ENCODE results near the gene ANKRD55. TPM values are rescaled to one million over a fixed set of nuclear protein-coding genes. Genes with fewer than 3 reads are reported as not detected.
A peak's percentile ranks its signal among the peaks of the same experiment; 100 is the strongest.
"Not testable (repeated sequence)": the region's sequence is repeated elsewhere in the genome, so short reads cannot be mapped to it uniquely, and the experiment has no call there.

The ANKRD55 gene
- total RNA-seq, 1 donor from 2014 or later, result not detected

DNA sequence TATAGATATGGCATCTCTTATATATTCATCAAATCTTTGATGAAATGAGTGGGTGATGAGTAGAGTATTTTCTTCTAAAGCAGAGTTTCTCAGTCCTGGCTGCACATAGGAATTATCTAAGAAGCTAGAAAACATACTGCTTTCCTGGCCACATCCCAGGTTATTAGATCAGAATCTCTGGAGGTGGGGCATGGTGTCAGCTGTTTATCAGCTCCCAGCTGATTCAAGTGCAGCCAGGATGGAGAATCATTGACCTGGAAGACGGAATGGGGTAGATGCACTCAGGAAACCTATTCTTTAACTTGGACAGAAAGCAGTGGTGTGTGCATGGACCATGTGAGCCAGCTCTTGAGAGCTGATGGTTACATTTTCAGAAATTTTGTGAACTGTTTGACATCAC is 130.2 kb downstream of the ANKRD55 start:
- no peak overlapping the region for H3K4me3 Mint-ChIP-seq
- no peak overlapping the region for H3K27ac Mint-ChIP-seq
- Histone ChIP-seq H3K4me2 (no peak overlapping the region), H3K4me1 (no peaks in the 10 kb centered on the region), H3K79me2 (ENCODE audit: low read depth) (no peaks in the 10 kb centered on the region), H2AFZ (replicated peaks) (no peak overlapping the region), H3K9ac (no peak overlapping the region), H3K9me3 (ENCODE audit: low read depth) (no peaks in the 10 kb centered on the region), H3F3A (ENCODE audit: low read depth) (no peaks in the 10 kb centered on the region), H3K27me3 (no peaks in the 10 kb centered on the region), H3K36me3 (no peaks in the 10 kb centered on the region), H3K4me3 (no peak overlapping the region), H3K27ac (no peak overlapping the region), H4K20me1 (ENCODE audit: low read depth) (no peaks in the 10 kb centered on the region)
- no peak for DNase-seq (ENCODE audit: low spot score)
- H3K36me3 Mint-ChIP-seq, result no peaks in the 10 kb centered on the region
- H3K9me3 Mint-ChIP-seq, result no peaks in the 10 kb centered on the region
- TF ChIP-seq EZH2 (IDR thresholded peaks at IDR 0.05), result no peak
- no peak for TF ChIP-seq EZH2phosphoT487 (IDR thresholded peaks at IDR 0.05)
- TF ChIP-seq, protein P1, sequence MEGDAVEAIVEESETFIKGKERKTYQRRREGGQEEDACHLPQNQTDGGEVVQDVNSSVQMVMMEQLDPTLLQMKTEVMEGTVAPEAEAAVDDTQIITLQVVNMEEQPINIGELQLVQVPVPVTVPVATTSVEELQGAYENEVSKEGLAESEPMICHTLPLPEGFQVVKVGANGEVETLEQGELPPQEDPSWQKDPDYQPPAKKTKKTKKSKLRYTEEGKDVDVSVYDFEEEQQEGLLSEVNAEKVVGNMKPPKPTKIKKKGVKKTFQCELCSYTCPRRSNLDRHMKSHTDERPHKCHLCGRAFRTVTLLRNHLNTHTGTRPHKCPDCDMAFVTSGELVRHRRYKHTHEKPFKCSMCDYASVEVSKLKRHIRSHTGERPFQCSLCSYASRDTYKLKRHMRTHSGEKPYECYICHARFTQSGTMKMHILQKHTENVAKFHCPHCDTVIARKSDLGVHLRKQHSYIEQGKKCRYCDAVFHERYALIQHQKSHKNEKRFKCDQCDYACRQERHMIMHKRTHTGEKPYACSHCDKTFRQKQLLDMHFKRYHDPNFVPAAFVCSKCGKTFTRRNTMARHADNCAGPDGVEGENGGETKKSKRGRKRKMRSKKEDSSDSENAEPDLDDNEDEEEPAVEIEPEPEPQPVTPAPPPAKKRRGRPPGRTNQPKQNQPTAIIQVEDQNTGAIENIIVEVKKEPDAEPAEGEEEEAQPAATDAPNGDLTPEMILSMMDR (IDR thresholded peaks at IDR 0.05), result no peak
- H3K27me3 Mint-ChIP-seq (ENCODE audit: insufficient read depth, low read depth), result no peaks in the 10 kb centered on the region
- no peaks in the 10 kb centered on the region for H3K4me1 Mint-ChIP-seq

DNA sequence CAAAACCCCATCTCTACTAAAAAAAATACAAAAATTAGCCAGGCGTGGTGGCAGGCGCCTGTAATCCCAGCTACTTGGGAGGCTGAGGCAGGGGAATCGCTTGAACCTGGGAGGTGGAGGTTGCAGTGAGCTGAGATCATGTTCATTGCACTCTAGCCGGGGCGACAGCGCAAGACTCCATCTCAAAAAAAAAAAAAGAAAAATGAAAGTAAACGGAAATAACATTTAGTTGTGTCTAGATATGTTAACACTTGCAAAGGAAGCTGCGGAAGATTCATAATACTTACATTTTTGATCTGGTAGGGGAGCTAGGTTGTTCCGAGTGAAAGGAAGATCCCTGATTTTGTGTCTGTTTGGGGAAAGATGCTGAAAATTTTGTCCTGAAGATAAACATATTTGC is 130.9 kb downstream of the ANKRD55 start:
- H3K27me3 Mint-ChIP-seq (ENCODE audit: insufficient read depth, low read depth); H3K27ac Mint-ChIP-seq; H3K27me3 ChIP-seq; H3K36me3 Mint-ChIP-seq; H3K9me3 Mint-ChIP-seq; H4K20me1 ChIP-seq (ENCODE audit: low read depth); H3K4me3 ChIP-seq; H3K9ac ChIP-seq; H3K4me3 Mint-ChIP-seq; H3K4me1 Mint-ChIP-seq; H3K4me2 ChIP-seq; DNase-seq (ENCODE audit: low spot score); H3K9me3 ChIP-seq (ENCODE audit: low read depth); H3F3A ChIP-seq (ENCODE audit: low read depth); H3K27ac ChIP-seq; H3K79me2 ChIP-seq (ENCODE audit: low read depth); H2AFZ ChIP-seq (replicated peaks); H3K4me1 ChIP-seq; H3K36me3 ChIP-seq: not testable (repeated sequence)

DNA sequence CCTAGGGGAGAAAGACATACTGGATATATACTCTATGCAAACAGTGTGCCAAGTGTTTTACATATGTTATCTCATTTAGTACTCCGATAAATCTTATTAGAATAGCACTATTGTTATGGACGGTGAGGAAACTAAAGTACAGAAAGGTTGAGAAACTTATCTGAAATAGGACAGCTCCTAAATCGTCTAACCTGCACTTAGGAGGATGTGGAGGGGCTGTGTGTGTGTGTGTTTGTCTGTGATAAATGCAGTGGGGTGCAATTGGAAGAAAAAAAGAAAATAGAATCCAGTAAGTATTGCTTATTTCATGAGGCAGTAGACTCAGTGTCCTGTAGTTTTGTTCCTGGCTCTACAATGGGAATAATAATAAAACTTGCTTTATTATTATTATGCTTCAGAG is 131.9 kb downstream of the ANKRD55 start:
- Histone ChIP-seq H2AFZ (replicated peaks) (no peak overlapping the region), H3K79me2 (ENCODE audit: low read depth) (no peaks in the 10 kb centered on the region), H3K9ac (no peak overlapping the region), H3F3A (ENCODE audit: low read depth) (no peaks in the 10 kb centered on the region), H3K4me2 (no peak overlapping the region), H3K27me3 (no peaks in the 10 kb centered on the region), H3K9me3 (ENCODE audit: low read depth) (no peaks in the 10 kb centered on the region), H4K20me1 (ENCODE audit: low read depth) (no peaks in the 10 kb centered on the region), H3K27ac (no peak overlapping the region), H3K36me3 (no peaks in the 10 kb centered on the region), H3K4me3 (no peak overlapping the region), H3K4me1 (no peaks in the 10 kb centered on the region)
- no peaks in the 10 kb centered on the region for H3K36me3 Mint-ChIP-seq
- no peak overlapping the region for H3K27ac Mint-ChIP-seq
- no peak for DNase-seq (ENCODE audit: low spot score)
- TF ChIP-seq EZH2phosphoT487 (IDR thresholded peaks at IDR 0.05), result no peak
- TF ChIP-seq, protein P1 (IDR thresholded peaks at IDR 0.05), result no peak
- no peak for TF ChIP-seq EZH2 (IDR thresholded peaks at IDR 0.05)
- no peaks in the 10 kb centered on the region for H3K9me3 Mint-ChIP-seq
- H3K4me1 Mint-ChIP-seq, result no peaks in the 10 kb centered on the region
- H3K4me3 Mint-ChIP-seq, result no peak overlapping the region
- no peaks in the 10 kb centered on the region for H3K27me3 Mint-ChIP-seq (ENCODE audit: insufficient read depth, low read depth)

DNA sequence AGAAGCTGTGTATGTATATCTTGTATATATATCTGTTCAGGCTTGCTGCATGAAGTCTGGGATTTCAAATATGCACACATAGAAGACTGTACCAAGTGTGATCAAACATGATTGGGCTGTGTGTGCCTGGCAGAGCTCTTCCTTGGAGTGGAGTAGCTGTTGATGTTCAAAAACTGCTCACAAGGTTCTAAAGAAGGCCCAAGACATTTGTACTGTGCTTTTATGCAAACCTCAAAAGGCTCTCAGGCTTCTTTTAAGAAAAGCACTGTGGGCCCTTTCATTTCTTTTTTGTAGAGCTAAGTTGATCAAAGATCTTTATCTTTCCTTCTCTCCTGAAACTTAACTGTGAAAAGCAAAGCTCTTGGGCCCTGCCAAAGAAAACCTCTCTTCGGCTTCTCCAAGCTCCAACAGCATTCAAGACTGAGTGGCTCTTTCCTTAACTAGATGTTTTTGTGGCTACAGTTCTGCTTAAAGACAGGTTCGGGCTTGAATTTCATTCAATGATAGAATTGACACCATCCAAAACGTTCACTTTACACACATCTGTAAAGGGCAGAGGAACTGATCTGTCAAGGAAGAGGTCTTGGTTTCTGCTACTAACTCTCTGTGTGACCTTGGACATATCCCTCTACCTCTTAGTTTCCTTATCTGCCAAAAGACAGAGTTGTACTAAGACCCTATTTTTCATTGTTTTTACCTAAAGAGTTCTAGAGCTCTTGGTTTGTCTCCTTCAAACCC is 132.5 kb downstream of the ANKRD55 start:
- no peaks in the 10 kb centered on the region for H3K9me3 ChIP-seq (ENCODE audit: low read depth)
- no peaks in the 10 kb centered on the region for H3F3A ChIP-seq (ENCODE audit: low read depth)
- H3K4me2 ChIP-seq, result no peak overlapping the region
- H3K27ac Mint-ChIP-seq, result no peak overlapping the region
- no peak overlapping the region for H3K9ac ChIP-seq
- H4K20me1 ChIP-seq (ENCODE audit: low read depth), result no peaks in the 10 kb centered on the region
- no peak overlapping the region for H3K27ac ChIP-seq
- no peaks in the 10 kb centered on the region for H3K27me3 ChIP-seq
- no peaks in the 10 kb centered on the region for H3K36me3 Mint-ChIP-seq
- no peaks in the 10 kb centered on the region for H3K79me2 ChIP-seq (ENCODE audit: low read depth)
- no peak overlapping the region for H3K4me3 Mint-ChIP-seq
- H3K4me1 ChIP-seq, result no peaks in the 10 kb centered on the region
- no peaks in the 10 kb centered on the region for H3K9me3 Mint-ChIP-seq
- no peaks in the 10 kb centered on the region for H3K4me1 Mint-ChIP-seq
- H3K27me3 Mint-ChIP-seq (ENCODE audit: insufficient read depth, low read depth), result no peaks in the 10 kb centered on the region
- no peaks in the 10 kb centered on the region for H3K36me3 ChIP-seq
- H3K4me3 ChIP-seq, result no peak overlapping the region
- peak overlapping the region; percentile 74 for H2AFZ ChIP-seq (replicated peaks)
- no peak for DNase-seq (ENCODE audit: low spot score)
- TF ChIP-seq, protein P1 (IDR thresholded peaks at IDR 0.05), result no peak

Data from neural progenitor cell (in vitro differentiated cells).